ENCODE results near the gene ARID3A.
A peak's percentile ranks its signal among the peaks of the same experiment; 100 is the strongest.
"Not testable (repeated sequence)": the region's sequence is repeated elsewhere in the genome, so short reads cannot be mapped to it uniquely, and the experiment has no call there.

The ARID3A gene

GRCh38 chr19:925526-926322 lies at the start of gene ARID3A:
TSS of gene ARID3A (plus strand) at chr19:926035. CDS start at chr19:929529, 3,494 bp downstream.
- peak; percentile 77 for DNase-seq

GRCh38 chr19:876089-876488 lies 49.7 kb upstream of the ARID3A start:
- DNase-seq = no peak

GRCh38 chr19:876780-877314 lies 49.0 kb upstream of the ARID3A start:
- DNase-seq = no peak

GRCh38 chr19:877992-878660 lies 47.7 kb upstream of the ARID3A start:
- not testable (repeated sequence) for DNase-seq

- not testable (repeated sequence) for DNase-seq
Observed at GRCh38 chr19:878751-879561, 46.9 kb upstream of the ARID3A start.

GRCh38 chr19:879711-880438 lies 46.0 kb upstream of the ARID3A start:
- no peak for DNase-seq

GRCh38 chr19:881385-882071 lies 44.3 kb upstream of the ARID3A start:
- DNase-seq = no peak

- no peak for DNase-seq
Observed at GRCh38 chr19:882871-883497, 42.9 kb upstream of the ARID3A start.

GRCh38 chr19:883661-884211 lies 42.1 kb upstream of the ARID3A start:
- no peak for DNase-seq

GRCh38 chr19:884420-885211 lies 41.2 kb upstream of the ARID3A start:
- no peak for DNase-seq

GRCh38 chr19:885536-886224 lies 40.2 kb upstream of the ARID3A start:
- DNase-seq = no peak

GRCh38 chr19:887072-887471 lies 38.8 kb upstream of the ARID3A start:
- no peak for DNase-seq

- DNase-seq = no peak
Observed at GRCh38 chr19:887599-887998, 38.2 kb upstream of the ARID3A start.

- no peak for DNase-seq
Observed at GRCh38 chr19:888581-889385, 37.1 kb upstream of the ARID3A start.

- no peak for DNase-seq
Observed at GRCh38 chr19:889662-890295, 36.1 kb upstream of the ARID3A start.

- no peak for DNase-seq
Observed at GRCh38 chr19:890831-891230, 35.0 kb upstream of the ARID3A start.

GRCh38 chr19:891421-892200 lies 34.2 kb upstream of the ARID3A start:
- DNase-seq = not testable (repeated sequence)

Measured in NCI-H2029 (cell line).